SIG-M5 treated with dmso at 0.1 percent for 504 hours (cell line): ENCODE measurements around the gene ACACB.
A peak's percentile ranks its signal among the peaks of the same experiment; 100 is the strongest.

Experiments used
- DNase-seq: peaks from one replicate; lab custom pipeline; 2025; ENCODE audit not compliant: unreplicated experiment; lab: John Stamatoyannopoulos, UW

Gene ACACB

DNA sequence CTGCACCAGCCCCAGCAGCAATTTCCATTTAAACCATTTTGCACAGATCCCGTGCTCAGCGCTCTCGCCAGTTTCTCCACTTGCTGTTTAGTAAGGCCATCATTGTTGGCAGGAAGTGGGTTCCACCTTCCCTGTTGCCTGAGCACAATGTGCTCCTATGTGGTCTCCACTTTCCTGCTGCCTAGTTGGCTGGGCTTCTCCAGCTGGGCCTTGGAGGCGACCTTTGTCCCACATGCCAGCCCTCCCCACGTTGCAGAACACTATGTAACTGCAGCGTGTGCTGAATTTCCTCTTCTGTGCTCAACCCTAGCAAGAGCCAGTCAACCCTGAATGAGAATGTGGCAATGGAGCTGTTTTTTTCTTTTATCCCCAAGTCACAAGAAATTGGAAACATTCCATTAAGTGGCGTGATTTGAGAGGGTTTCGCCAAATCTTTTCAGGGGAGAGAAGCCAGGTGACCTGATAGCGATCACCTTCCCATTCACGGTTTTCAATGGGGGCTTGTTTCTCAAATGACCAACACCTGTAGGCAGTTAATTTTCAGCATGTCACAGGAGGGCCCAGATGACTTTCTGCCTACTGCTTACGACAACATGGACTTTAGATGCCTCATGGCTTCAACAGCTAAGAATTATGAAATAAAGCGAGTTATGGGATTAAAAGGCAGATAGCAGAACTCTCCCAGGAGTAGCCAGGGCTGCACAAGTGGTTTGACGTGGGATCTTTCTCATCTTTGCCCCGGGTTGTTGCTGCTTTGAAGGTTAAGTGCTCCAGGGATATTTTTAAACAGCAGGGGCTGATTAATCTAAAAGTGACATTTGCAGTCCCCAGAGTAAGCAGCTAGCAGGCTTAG, at the start of gene ACACB:
Gene ACACB, plus strand, starts transcription at position 830 of the 853 bp plus-strand sequence. CDS start 22,819 bp downstream, outside the sequence.
- DNase-seq, result no peak

DNA sequence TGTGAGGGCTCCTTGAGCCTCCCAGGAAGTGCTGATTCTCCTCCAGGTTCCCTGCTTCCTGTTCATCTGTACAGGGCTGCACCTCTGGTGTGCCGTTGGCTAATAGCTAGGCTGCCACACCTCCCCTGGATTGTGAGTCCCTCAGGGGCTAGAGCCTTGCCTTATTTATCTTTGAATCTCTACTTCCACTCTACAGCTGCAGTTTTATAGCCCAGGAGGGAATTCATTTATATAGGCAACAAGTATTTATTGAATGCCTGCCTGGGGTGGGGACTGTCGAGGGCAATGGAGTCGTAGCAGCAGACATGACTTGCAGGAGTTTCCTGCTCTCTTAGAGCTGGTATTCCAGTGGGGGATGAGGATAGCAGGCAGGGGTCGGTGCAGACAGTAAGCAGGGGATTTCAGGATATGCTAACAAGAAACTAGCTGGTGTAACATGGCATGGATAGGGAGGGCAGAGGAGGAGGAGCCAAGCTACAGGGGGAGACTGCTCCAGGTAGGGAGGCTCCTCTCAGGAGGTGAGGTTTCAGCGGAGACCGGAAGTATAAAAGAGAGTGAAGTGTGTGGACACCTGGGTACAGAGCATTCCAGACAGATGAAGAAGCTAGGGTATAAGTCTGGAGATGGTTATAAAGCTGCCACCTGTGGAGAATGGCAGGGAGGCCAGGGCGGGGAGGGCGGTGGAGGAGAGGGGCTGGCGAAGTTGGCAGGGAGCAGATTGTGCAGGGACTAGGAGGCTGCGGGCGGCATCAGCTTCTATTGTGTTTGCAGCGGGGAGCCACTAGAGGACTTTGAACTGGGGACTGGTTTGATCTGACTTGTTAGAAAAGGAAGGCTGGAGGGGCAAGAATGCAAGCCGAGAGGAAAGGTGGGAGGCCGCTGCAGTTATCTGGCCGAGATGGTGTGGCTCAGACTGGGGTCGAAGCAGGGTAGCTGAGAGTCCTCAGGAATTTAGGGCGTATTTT, 46.8 kb upstream of the ACACB start:
- DNase-seq, result no peak

DNA sequence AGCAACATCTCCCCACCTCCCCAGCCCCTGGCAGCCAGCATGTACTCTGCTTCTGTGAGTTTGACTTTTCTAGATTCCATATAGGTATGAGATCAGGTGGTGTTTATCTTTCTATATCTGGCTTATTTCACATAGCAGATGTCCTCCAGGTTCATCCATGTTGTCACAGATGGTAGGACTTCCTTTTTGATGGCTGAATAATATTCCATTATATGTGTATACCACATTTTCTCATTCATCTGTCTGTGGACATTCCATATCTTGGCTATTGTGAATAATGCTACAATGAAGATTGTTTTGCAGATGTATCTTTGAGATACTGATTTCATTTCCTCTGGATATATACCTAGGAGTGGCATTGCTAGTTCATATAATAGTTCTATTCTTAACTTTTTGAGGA, 41.5 kb upstream of the ACACB start:
- no peak for DNase-seq

DNA sequence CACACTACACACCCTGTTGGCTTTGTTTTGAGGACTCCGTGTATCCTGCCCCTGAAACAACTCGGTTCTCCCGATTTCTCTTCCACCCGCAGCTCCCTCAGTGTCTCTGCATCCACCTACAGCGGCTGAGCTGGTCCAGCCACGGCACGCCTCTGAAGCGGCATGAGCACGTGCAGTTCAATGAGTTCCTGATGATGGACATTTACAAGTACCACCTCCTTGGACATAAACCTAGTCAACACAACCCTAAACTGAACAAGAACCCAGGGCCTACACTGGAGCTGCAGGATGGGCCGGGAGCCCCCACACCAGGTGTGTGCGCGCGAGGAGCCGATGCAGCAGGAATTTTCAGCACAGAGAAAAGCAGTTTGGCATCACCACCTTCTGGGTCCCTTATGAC, 33.6 kb upstream of the ACACB start:
- DNase-seq, result no peak

DNA sequence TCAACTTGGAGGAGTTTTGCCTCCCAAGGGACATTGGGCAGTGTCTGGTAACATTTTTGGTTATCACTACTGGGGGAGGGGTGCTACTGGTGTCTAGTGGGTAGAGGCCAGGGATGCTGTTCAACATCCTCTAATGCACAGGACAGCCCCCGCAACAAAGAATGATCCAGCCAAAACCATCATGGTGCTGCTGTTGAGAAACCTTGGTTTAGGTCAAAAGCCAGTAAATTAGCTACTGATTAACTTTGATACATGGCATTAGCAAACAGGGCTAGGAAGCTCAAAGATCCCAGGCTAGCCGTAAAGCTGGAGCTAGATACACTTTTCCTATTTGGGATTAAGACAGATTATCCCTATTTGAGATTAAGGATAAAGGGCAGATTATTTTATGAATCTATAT, 32.0 kb upstream of the ACACB start:
- no peak for DNase-seq

DNA sequence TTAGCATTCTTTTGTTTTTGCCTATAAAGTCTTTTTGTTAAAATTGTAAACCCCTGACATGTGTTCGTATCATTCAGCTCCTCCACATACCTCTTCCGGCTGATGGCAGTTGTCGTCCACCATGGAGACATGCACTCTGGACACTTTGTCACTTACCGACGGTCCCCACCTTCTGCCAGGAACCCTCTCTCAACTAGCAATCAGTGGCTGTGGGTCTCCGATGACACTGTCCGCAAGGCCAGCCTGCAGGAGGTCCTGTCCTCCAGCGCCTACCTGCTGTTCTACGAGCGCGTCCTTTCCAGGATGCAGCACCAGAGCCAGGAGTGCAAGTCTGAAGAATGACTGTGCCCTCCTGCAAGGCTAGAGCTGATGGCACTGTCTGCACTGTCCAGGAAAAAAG, 30.8 kb upstream of the ACACB start:
- DNase-seq, result no peak

DNA sequence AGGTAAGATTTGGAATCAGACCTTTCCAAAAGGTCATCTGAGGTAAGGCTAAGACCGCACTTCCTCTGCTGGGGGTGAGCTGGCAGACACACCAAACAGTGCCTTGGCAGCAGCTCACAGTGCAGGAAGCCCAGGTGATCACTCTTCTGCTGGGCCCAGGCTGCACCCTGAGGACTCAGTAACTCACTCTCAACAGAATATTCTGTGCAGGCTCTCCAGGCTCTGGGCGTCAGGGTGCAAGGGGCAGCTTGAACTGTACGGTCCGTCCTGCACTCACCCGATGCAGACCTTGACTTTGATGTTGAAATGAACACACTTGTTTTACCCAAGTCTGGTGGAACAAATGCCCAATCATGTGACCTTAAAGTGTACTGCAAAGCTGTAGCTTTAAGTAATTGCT, 29.1 kb upstream of the ACACB start:
- no peak for DNase-seq

DNA sequence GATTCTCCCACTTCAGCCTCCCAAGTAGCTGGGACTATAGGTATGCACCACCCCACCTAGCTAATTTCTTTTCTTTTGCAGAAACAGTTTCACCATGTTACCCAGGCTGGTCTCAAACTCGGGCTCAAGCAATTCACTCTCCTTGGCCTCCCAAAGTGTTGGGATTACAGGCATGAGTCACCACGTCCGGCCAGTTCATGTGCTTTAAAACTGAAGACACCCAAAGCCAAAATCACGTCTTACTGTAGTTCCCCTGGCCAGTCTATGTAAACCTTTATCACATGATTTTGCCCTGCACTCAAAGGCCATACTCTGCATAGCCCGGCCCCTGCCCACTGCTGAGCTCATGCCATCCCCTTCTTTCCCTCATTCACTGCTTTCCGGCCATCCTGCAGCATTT, 27.6 kb upstream of the ACACB start:
- DNase-seq, result no peak

DNA sequence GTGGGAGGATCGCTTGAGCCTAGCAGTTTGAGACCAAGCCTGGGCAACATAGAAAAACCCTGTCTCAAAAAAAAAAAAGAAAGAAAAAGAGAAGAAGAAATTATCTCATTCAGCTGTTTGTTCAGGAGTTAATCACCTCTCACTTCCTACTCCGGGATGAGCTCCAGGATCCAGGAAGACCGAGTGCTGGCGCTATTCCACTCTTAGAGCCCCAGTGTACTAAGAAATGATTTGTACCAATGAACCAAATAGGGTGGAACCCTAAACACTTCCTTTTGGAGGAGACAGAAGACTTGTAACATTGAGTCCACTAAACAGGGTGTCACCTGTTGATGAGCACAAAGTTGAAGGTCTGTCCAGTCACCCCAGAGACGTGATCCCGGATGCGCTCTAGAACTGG, 26.7 kb upstream of the ACACB start:
- no peak for DNase-seq

DNA sequence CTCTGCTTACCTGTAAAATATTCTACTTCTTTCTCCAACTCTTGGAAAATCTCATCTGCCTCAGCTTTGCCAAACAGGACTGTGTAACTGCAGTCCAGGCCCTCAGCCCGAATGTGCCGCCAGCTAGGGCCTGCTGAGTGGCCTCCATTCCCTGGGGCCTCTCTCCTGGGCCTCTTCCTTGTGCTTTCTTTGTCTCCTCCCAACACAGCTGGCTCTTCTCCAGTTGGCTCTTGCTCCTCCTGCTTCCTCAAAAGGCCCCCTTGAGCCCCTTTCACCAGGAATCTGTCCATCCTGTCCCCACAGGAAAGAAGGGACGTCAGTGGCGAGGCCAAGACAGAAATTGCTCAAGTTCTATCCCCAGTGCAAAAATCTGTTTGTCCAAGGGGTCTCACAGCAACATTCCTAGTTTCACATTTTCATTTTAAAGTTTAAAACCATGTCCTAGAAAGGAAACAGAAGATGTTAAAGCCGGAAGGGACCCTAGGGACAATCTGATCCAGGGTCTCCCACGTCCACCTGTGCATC, 23.8 kb upstream of the ACACB start:
- peak; percentile 20 for DNase-seq

DNA sequence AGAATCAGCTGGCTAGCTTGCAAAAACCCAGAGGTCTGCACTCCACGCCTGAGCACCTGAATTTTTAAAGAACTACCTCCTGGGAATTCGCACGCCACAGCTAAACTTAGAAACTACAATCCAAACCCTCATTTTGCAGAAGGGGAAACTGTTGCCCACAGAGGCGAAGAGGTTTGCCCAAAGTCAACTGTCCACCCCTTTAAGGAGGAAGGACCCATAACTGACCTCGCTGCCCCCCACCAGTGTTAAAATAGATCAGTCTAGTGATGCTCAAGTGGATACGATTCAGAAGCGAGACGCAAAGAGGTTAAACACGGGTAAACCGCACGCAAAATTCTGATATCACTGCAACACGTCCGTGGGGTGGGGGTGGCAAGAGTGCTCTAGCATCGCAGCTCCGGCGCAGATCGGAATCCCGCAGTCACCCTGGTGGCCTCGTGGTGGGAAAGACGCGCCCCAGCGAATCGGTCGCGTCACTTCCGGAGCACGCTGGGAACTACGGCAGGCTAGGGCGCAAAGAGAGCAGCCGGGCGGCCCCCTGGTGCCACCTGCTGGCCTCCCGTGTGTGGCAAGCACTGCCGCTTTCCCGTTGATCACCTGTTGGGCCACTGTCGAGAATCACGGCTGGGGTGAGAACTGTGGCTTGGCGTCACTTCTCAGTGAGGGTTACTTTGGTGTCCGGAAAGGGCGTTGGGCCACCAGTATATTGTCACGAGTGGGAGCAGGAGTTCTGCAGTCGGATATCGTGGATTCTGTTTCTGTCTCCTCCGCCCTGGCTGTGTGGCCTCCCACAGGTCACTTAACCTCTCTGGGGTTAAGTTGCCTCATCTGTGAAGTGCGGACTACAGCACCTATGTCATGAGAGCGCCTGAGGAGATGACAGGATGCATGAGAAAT, 23.1 kb upstream of the ACACB start, which contains the start of gene ALKBH2:
Gene ALKBH2, minus strand, starts transcription at position 451 of the 897 bp plus-strand sequence. CDS start 686 bp downstream, outside the sequence.
- DNase-seq, result peak; percentile 89

DNA sequence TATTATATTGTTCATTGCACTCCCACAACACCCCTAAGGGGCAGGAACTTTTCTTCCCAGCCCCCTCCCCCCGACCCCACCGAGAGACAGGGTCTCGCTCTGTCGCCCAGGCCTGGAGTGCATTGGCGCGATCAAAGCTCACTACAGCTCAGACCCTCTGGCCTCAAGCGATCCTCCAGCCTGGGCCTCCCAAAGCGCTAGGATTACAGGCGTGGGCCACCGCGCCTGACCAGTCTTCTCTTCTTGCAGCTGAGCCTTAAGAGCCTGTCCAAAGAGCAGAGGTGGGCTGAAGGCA, 19.3 kb upstream of the ACACB start:
- no peak for DNase-seq

DNA sequence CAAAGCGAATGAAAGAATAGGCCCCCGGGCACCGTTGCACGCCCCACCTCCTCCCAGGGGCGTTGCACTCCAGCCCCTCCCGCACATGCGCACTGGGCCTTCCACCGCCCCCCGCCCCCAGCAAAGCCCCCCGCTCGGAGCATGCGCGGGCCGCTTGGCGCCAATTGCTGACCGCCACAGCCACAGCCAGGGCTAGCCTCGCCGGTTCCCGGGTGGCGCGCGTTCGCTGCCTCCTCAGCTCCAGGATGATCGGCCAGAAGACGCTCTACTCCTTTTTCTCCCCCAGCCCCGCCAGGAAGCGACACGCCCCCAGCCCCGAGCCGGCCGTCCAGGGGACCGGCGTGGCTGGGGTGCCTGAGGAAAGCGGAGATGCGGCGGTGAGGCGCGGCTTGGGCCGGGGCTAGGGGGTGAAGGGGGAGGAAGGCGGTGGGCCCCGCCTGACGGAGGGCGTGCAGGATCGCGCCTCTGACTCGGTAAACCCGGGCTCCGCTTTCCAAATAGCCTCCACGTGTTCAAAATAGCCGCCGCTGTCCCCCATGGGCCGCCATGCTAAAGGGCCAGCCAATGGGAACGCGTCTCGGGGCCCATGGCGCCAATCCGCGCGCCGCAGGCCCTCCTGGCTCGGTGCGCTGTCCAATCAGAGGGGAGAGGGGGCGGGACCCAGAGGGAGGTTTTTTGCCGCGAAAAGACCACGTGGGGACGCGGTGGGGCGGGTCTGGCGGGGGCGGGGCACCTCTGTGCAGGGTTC, 18.8 kb upstream of the ACACB start, which contains the start of gene UNG:
Gene UNG, plus strand, starts transcription at position 163 of the 748 bp plus-strand sequence. Its CDS starts 83 bp downstream, at position 246.
- peak; percentile 96 for DNase-seq

DNA sequence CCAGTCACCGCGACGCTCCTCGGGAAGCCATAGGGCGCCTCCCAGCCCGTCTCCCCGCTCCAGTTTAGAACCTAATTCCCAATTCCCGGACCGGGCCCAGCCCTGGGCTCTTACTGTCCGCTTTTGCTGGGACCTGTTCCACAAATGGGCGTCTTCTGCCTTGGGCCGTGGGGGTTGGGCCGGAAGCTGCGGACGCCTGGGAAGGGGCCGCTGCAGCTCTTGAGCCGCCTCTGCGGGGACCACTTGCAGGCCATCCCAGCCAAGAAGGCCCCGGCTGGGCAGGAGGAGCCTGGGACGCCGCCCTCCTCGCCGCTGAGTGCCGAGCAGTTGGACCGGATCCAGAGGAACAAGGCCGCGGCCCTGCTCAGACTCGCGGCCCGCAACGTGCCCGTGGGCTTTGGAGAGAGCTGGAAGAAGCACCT, 18.2 kb upstream of the ACACB start:
- no peak for DNase-seq

DNA sequence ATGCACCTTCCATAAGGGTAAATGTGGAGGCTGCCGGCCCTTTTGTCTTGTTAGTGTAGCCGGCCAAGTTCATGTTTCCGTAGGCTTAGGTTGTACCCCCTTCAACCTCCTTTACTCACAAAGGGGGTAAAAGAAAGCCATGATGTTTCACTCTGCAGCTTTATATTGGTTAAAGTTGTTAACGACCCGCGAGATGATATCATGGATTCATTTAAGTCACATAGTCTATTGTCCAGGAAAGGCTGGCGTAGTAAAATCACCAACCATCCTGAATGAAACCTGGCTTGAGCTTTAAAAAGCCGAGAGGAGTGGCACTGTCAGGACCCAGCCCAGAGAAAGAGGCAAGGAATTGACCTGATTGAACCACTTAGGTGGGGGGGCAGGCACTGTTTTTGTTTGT, 17.7 kb upstream of the ACACB start:
- no peak for DNase-seq

DNA sequence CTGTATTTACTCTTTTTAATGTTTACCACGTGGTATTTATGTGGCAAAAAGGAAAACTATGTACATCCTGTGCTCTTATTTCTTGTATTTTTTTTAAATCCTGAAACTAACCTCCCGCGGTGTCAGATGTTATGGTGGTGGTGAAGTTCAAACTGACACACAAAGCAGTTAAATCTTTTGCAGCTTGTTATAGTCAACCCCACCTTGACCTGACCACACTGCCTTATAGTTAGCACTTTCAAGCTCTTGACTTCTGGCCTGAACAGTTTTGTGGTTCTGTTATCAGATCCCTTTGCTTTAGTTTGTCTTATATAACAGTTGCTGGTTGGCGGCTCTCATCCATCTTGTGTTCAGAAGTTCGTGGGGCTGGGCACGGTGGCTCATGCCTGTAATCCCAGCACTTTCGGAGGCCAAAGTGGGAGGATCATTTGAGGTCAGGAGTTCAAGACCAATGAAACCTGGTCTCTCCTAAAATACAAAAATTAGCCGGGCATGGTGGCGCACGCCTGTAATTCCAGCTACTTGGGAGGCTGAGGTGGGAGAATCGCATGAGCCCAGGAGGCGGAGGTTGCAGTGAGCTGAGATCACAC, 16.9 kb upstream of the ACACB start:
- DNase-seq, result no peak

DNA sequence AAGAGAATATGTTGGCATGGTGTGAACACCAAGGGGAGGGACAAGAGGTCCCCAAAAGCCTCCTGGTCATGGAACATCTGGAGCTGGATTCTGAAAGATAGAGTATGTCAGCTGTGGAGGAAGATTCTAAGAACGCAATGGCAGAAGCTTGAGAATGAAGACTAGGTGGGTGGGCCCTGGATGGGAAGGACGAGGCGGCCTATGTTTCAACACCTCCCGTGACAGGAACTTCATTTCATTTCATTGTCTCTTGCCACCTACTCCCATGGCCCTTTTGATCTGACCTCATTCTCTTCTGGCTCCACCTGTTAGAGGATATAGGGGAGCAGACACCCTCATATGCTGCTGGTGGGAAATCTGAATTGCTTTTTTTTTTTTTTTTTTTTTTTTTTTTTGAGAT, 15.6 kb upstream of the ACACB start:
- no peak for DNase-seq

DNA sequence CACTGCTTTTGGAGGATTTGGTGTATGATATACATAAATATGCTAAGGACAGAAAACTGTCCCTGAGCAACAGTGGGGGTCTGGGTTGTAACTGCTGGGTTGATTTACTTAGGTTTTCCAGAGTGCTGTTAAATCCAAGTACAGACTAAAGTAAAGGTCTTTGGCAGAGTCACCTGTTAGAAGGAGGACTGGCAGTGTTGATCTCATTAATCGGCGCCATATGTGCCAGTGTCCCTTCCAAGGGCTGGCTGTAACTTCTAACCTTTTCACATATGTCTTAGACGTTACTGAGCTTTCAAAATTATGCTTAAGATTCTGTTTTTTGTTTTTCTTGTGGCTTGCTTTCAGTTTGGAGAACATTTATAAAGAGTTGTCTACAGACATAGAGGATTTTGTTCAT, 13.9 kb upstream of the ACACB start:
- DNase-seq, result no peak

DNA sequence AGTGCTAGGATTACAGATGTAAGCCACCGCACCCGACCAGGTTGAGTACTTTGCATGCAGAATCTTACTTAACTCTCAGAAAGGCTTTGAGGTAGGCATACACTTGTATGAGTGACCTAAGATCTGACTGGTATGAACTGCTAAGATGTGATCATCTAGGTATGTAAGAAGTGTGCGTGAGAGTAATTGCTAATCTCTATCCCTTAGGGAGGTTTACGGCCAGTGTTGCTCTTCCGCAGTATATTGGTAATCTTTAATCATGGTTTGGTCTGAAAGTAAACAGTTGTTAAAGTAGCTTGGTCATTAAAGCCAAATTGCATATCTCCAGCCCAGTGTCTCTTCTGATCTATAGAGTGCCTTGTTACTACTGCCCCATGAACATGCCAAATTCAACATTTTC, 11.2 kb upstream of the ACACB start:
- DNase-seq, result no peak
